ENCODE measurements around the gene CNOT9. TPM values are rescaled to one million over a fixed set of nuclear protein-coding genes. Genes with fewer than 3 reads are reported as not detected.

CNOT9 gene
- total RNA-seq, 1 donor from 2014 or later: 74.4 TPM

GRCh38 chr2:218605432-218605831, 36.8 kb downstream of the CNOT9 start:
- CTCF ChIA-PET: no interaction called here
- H3K4me1 Mint-ChIP-seq: peaks cover under 1% of the 10 kb centered on the region
- H3K27ac Mint-ChIP-seq: no peak overlapping the region
- H3K9me3 Mint-ChIP-seq: no peaks in the 10 kb centered on the region
- DNase-seq (no peak), ATAC-seq (ENCODE audit: low read depth) (no peak)
- intact Hi-C loops (cut with micrococcal nuclease): no loop called here
- H3K36me3 Mint-ChIP-seq (ENCODE audit: low read depth): no peaks in the 10 kb centered on the region
- no peak overlapping the region for H3K4me3 Mint-ChIP-seq
- peaks cover 11% of the 10 kb centered on the region for H3K27me3 Mint-ChIP-seq
- POLR2A ChIA-PET: no interaction called here
- TF ChIP-seq CTCF (IDR thresholded peaks at IDR 0.05): no peak

- Mint-ChIP-seq H3K36me3 (ENCODE audit: low read depth) (no peaks in the 10 kb centered on the region), H3K27ac (no peak within 1 kb of the TSS), H3K4me1 (no peaks in the 10 kb centered on the region), H3K9me3 (no peaks in the 10 kb centered on the region), H3K27me3 (peaks cover 11% of the 10 kb centered on the region), H3K4me3 (no peak within 1 kb of the TSS)
- ATAC-seq (ENCODE audit: low read depth): no peak
- intact Hi-C loops (cut with micrococcal nuclease): no loop called here
- no peak for DNase-seq
- no peak for TF ChIP-seq CTCF (IDR thresholded peaks at IDR 0.05)
- CTCF ChIA-PET: no interaction called here
- POLR2A ChIA-PET: interaction anchor here (0.6 kb wide), 1 partner anchor 34 kb away, joined by 5 read pairs; no protein-coding TSS in a partner anchor
Observed at GRCh38 chr2:218607436-218608115, 38.9 kb downstream of the CNOT9 start, which contains the start of gene PLCD4. Gene PLCD4 (plus strand): TSS chr2:218607899. CDS start chr2:218615740, 7,841 bp downstream.

- intact Hi-C loops (cut with micrococcal nuclease): no loop called here
- ChIA-PET POLR2A (no interaction called here), CTCF (no interaction called here)
- no peak for TF ChIP-seq CTCF (IDR thresholded peaks at IDR 0.05)
- no peaks in the 10 kb centered on the region for H3K36me3 Mint-ChIP-seq (ENCODE audit: low read depth)
- no peaks in the 10 kb centered on the region for H3K27me3 Mint-ChIP-seq
- H3K4me3 Mint-ChIP-seq: no peak overlapping the region
- no peaks in the 10 kb centered on the region for H3K9me3 Mint-ChIP-seq
- no peak for ATAC-seq (ENCODE audit: low read depth)
- no peak for DNase-seq
- H3K4me1 Mint-ChIP-seq: no peaks in the 10 kb centered on the region
- H3K27ac Mint-ChIP-seq: no peak overlapping the region
Observed at GRCh38 chr2:218615868-218616315, 47.3 kb downstream of the CNOT9 start.

GRCh38 chr2:218618102-218618860, 49.6 kb downstream of the CNOT9 start:
- no peak overlapping the region for H3K4me3 Mint-ChIP-seq
- no peak for DNase-seq
- no peak for ATAC-seq (ENCODE audit: low read depth)
- CTCF ChIA-PET: no interaction called here
- H3K27ac Mint-ChIP-seq: no peak overlapping the region
- intact Hi-C loops (cut with micrococcal nuclease): no loop called here
- H3K9me3 Mint-ChIP-seq: no peaks in the 10 kb centered on the region
- H3K36me3 Mint-ChIP-seq (ENCODE audit: low read depth): no peaks in the 10 kb centered on the region
- no peak for TF ChIP-seq CTCF (IDR thresholded peaks at IDR 0.05)
- H3K27me3 Mint-ChIP-seq: no peaks in the 10 kb centered on the region
- POLR2A ChIA-PET: no interaction called here
- peaks cover 3% of the 10 kb centered on the region for H3K4me1 Mint-ChIP-seq

DNA sequence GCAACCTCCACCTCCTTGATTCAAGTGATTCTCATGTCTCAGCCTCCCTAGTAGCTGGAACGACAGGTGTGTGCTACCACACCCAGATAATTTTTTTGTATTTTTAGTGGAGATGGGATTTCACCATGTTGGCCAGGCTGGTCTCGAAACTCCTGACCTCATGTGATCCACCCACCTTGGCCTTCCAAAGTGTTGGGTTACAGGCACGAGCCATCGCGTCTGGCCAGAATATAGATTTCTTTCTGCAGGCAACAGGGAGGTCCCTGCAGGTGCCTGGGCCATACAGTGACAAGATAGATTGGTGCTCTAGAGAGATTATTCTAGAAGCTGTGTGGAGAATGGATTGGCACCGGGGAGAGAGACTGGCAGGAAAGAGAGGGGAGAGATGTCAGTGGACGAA, 52.4 kb downstream of the CNOT9 start:
- ChIA-PET CTCF (no interaction called here), POLR2A (no interaction called here)
- no peak overlapping the region for H3K27ac Mint-ChIP-seq
- H3K4me3 Mint-ChIP-seq: no peak overlapping the region
- DNase-seq (no peak), ATAC-seq (ENCODE audit: low read depth) (no peak)
- intact Hi-C loops (cut with micrococcal nuclease): no loop called here
- H3K27me3 Mint-ChIP-seq: no peaks in the 10 kb centered on the region
- no peaks in the 10 kb centered on the region for H3K9me3 Mint-ChIP-seq
- no peaks in the 10 kb centered on the region for H3K36me3 Mint-ChIP-seq (ENCODE audit: low read depth)
- H3K4me1 Mint-ChIP-seq: peaks cover 5% of the 10 kb centered on the region
- no peak for TF ChIP-seq CTCF (IDR thresholded peaks at IDR 0.05)

Data from activated B cell treated with CpG ODN at 0.5 μM for 24 hours (primary cell).